Right lobe of liver (tissue), 4 donors: ENCODE data around the gene CSNK2B.

Experiments
- CTCF ChIP-seq, 4 donors: fragments of 200-600 bp in 3 of 4; fragments of 450-650 bp in 1 of 4; IDR thresholded peaks; one replicate each; pipeline versions ENCODE4 v1.5.1 to v1.8.0; 2016 to 2022; ENCODE audit warnings: antibody characterized with exemption in 4 of 4, mild to moderate bottlenecking in 2 of 4
- POLR2A ChIP-seq: fragments of 450-650 bp; IDR thresholded peaks from one replicate; pipeline ENCODE4 v1.6.1; 2017; ENCODE audit warnings: antibody characterized with exemption, mild to moderate bottlenecking
- donor health status: DM: no; HTN: no; CAD: no.
- donor health status: DM: no; HTN: no; CAD: no.
- donor health status: DM: no; HTN: yes; CAD: no.

GRCh38 chr6:31701666-31702404 is 36.0 kb downstream of the CSNK2B start:
- TF ChIP-seq POLR2A (no peak), CTCF (IDR thresholded peaks at IDR 0.05) (no peak)
